Stimulated activated CD8-positive, alpha-beta memory T cell treated with anti-CD3 and anti-CD28 coated beads, Interleukin-12 subunit alpha, Interleukin-12 subunit beta, amount 100 ng/mL, for 24 hours (primary cell): Measurements from ENCODE around the gene OR6B2.
A peak's percentile ranks its signal among the peaks of the same experiment; 100 is the strongest.

Source experiments
- DNase-seq: peaks from one replicate; pipeline ENCODE4 v3.0.0-alpha.2; 2020; ENCODE audit errors: extremely low read depth

The OR6B2 gene

GRCh38 chr2:240041363-240041762 is 11.1 kb upstream of the OR6B2 start:
- no peak for DNase-seq

GRCh38 chr2:240037358-240037757 is 7.1 kb upstream of the OR6B2 start:
- no peak for DNase-seq

GRCh38 chr2:240033330-240033678 is 3.1 kb upstream of the OR6B2 start:
- DNase-seq, result no peak

GRCh38 chr2:240032406-240033329 is 2.4 kb upstream of the OR6B2 start:
- DNase-seq, result no peak

GRCh38 chr2:240024766-240025165 is 5.5 kb downstream of the OR6B2 start:
- DNase-seq, result no peak

- DNase-seq, result no peak
Observed at GRCh38 chr2:240023792-240024191, 6.4 kb downstream of the OR6B2 start.

GRCh38 chr2:240021488-240022104 is 8.6 kb downstream of the OR6B2 start:
- peak; percentile 21 for DNase-seq

GRCh38 chr2:240018071-240018750 is 12.0 kb downstream of the OR6B2 start:
- no peak for DNase-seq

- DNase-seq, result no peak
Observed at GRCh38 chr2:240014327-240014726, 15.9 kb downstream of the OR6B2 start.

- DNase-seq, result no peak
Observed at GRCh38 chr2:240013343-240013742, 16.9 kb downstream of the OR6B2 start.

GRCh38 chr2:240002983-240003382 is 27.2 kb downstream of the OR6B2 start:
- DNase-seq, result no peak

GRCh38 chr2:240000671-240001070 is 29.6 kb downstream of the OR6B2 start:
- DNase-seq, result no peak

- DNase-seq, result no peak
Observed at GRCh38 chr2:239997686-239998409, 32.4 kb downstream of the OR6B2 start.

- no peak for DNase-seq
Observed at GRCh38 chr2:239994086-239994485, 36.1 kb downstream of the OR6B2 start.

GRCh38 chr2:239993291-239993690 is 36.9 kb downstream of the OR6B2 start:
- DNase-seq, result no peak

- DNase-seq, result no peak
Observed at GRCh38 chr2:239991689-239992314, 38.4 kb downstream of the OR6B2 start.

GRCh38 chr2:239990966-239991365 is 39.3 kb downstream of the OR6B2 start:
- DNase-seq, result no peak

- no peak for DNase-seq
Observed at GRCh38 chr2:239985356-239985755, 44.9 kb downstream of the OR6B2 start.

- DNase-seq, result no peak
Observed at GRCh38 chr2:239984421-239985194, 45.6 kb downstream of the OR6B2 start.

GRCh38 chr2:239983004-239983778 is 47.0 kb downstream of the OR6B2 start:
- DNase-seq, result no peak
